Tibial nerve (tissue), 3 donors: ENCODE data around the gene NR1H4.

Experiments used
- POLR2A ChIP-seq, 2 donors: fragments of 450-650 bp; IDR thresholded peaks; one replicate each; pipeline ENCODE4 v1.6.1; 2017; ENCODE audit warnings: antibody characterized with exemption in 2 of 2, mild to moderate bottlenecking in 2 of 2, moderate library complexity in 2 of 2
- TF ChIP-seq, protein P1 (sequence below), 5 experiments: fragments of 200-600 bp in 3 of 5; fragments of 450-650 bp in 2 of 5; sonication (generic) in 3 of 5; IDR thresholded peaks; one replicate each; pipeline ENCODE4 v1.5.1; 2016 to 2019; ENCODE audit warnings: antibody characterized with exemption in 5 of 5, mild to moderate bottlenecking in 3 of 5, moderate library complexity in 2 of 5

GRCh38 chr12:100529756-100530350, 56.2 kb downstream of the NR1H4 start:
- TF ChIP-seq, protein P1, sequence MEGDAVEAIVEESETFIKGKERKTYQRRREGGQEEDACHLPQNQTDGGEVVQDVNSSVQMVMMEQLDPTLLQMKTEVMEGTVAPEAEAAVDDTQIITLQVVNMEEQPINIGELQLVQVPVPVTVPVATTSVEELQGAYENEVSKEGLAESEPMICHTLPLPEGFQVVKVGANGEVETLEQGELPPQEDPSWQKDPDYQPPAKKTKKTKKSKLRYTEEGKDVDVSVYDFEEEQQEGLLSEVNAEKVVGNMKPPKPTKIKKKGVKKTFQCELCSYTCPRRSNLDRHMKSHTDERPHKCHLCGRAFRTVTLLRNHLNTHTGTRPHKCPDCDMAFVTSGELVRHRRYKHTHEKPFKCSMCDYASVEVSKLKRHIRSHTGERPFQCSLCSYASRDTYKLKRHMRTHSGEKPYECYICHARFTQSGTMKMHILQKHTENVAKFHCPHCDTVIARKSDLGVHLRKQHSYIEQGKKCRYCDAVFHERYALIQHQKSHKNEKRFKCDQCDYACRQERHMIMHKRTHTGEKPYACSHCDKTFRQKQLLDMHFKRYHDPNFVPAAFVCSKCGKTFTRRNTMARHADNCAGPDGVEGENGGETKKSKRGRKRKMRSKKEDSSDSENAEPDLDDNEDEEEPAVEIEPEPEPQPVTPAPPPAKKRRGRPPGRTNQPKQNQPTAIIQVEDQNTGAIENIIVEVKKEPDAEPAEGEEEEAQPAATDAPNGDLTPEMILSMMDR (IDR thresholded peaks at IDR 0.05) = no peak
- TF ChIP-seq POLR2A (IDR thresholded peaks at IDR 0.05) = no peak
